ENCODE data around the gene PLCE1. TPM values are rescaled to one million over a fixed set of nuclear protein-coding genes. Genes with fewer than 3 reads are reported as not detected.

The PLCE1 gene
- total RNA-seq, 2 experiments from 2014 or later, result not detected

DNA sequence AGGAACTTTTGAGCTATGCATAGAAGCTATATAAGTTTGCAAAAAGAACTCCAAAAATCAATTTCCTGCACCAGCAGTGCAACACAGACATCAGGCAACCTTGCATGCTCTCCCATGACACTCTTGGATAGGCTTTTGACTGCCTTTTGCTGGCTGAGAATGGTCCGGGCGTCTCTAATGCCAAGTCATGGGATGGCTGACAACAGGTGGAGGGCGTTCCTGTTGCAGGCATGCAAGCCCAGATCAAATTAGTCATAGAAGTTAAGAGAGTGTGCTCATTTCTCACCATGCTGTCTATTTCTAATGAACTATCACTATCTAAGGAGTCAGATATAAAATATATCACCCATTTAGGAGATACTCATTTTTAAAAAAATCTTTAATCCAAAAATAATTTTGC is 8.4 kb downstream of the PLCE1 start:
- DNase-seq, result no peak
- H3K27ac Mint-ChIP-seq, result no peak overlapping the region
- no peaks in the 10 kb centered on the region for H3K36me3 Mint-ChIP-seq
- H3K9me3 Mint-ChIP-seq, result no peaks in the 10 kb centered on the region
- H3K4me1 Mint-ChIP-seq, result no peaks in the 10 kb centered on the region
- peaks cover 26% of the 10 kb centered on the region for H3K27me3 Mint-ChIP-seq
- no peak overlapping the region for H3K4me3 Mint-ChIP-seq

DNA sequence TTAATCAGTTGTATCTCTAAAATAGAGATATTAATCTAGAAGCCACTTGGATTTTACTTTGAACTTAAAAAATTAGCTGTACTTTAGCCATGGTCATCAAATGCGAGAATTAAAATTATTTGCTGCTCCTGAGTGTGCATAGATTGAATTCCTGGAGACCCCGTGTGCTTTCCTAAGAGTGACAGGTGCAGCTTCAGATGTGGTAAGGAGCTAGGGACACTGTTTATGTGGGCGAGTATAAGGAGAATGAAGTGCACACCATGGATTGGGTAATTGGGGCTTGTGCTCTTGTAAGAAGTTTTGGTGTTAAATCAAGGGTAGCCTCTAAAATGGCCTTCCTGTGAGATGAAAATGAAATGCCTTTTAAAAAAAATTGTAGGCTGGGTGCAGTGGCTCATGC is 9.8 kb downstream of the PLCE1 start:
- no peaks in the 10 kb centered on the region for H3K36me3 Mint-ChIP-seq
- H3K27ac Mint-ChIP-seq, result no peak overlapping the region
- peaks cover 18% of the 10 kb centered on the region for H3K27me3 Mint-ChIP-seq
- DNase-seq, result no peak
- no peak overlapping the region for H3K4me3 Mint-ChIP-seq
- no peaks in the 10 kb centered on the region for H3K9me3 Mint-ChIP-seq
- no peaks in the 10 kb centered on the region for H3K4me1 Mint-ChIP-seq

DNA sequence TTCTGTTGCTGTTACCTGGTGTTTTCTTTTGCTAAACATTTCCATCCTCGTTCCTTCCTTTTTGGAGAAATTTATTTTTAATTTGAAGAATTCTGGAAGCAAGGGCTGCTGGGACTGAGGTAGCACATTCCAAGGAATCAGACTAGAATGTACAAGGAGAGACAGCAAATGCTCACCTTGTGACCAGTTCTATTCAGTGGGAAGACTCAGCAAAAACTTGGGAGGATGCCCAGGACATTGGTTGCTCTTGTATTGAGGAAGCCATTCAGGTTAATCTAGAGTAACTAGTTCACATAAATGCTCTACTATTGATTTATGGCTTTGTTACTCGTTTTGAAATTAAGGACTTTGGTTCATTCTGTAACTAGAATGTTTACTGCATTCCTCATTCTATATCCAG is 11.3 kb downstream of the PLCE1 start:
- H3K27ac Mint-ChIP-seq, result no peak overlapping the region
- no peak overlapping the region for H3K4me3 Mint-ChIP-seq
- H3K4me1 Mint-ChIP-seq, result no peaks in the 10 kb centered on the region
- H3K36me3 Mint-ChIP-seq, result no peaks in the 10 kb centered on the region
- no peaks in the 10 kb centered on the region for H3K9me3 Mint-ChIP-seq
- DNase-seq, result no peak
- H3K27me3 Mint-ChIP-seq, result peaks cover 15% of the 10 kb centered on the region

DNA sequence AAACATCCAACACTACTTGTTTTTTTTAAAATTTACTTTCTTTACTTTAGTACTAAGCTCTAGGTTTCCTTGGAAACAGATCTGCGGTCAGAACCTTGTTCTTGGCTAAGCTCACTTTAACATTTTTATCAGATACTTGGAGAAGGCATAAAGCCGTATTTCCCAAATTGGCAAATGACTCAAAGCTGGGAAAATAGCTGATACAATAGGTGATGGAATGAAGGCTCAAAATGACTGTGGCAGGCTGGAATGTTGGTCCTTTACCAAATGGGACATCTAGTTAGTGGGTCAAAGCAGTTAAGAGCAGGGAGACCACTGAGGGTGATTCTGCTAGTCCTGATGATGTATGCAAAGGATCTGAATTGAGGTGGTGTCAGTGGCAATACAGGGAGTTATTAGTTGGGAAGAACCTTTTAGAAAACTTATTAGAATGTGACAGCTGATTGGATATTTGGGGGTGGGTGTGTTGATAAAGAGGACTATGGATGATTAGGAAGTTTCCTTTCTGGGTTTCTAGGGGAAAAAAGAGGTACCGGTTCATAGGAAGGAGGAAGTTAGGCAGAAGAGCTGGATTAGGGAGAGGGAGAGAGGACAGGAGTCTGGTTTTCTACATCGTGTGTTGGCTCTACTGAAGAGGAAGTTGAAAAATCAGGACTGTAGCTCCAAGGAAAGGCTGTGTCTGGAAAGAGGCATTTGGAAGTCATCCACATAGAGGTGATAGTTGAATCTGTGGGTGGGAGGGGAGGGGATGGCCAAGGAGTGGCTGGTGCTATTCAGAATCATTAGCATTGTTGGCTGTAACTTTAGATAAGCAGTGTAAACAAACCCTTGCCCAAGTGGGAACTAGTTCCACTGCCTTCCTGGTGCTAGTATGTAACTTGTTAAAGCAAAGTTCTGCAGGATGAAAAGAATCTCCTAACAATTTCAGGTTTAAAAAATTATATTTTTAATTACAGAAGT is 13.1 kb downstream of the PLCE1 start:
- H3K9me3 Mint-ChIP-seq, result no peaks in the 10 kb centered on the region
- no peak overlapping the region for H3K4me3 Mint-ChIP-seq
- H3K27me3 Mint-ChIP-seq, result peaks cover 8% of the 10 kb centered on the region

DNA sequence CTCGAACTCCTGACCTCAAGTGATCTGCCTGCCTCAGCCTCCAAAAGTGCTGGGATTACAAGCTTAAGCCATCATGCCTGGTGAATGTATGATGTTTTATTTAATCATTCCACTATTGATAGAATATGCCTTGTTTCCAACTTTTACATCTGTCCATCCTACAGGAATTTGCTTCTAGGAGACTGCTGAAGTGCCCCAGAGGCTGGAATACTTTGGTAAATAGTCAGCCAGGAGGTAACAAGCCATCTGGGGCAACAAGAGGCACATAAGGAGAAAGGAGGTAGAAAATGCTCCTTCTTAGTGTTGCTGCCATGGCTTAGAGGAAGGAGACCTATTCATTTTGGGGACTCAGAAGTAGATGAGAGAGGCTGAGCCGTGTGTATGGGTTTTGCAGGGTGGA is 14.8 kb downstream of the PLCE1 start:
- H3K4me1 Mint-ChIP-seq, result no peaks in the 10 kb centered on the region
- H3K36me3 Mint-ChIP-seq, result no peaks in the 10 kb centered on the region
- no peak for DNase-seq
- no peaks in the 10 kb centered on the region for H3K9me3 Mint-ChIP-seq
- no peak overlapping the region for H3K27ac Mint-ChIP-seq
- H3K4me3 Mint-ChIP-seq, result no peak overlapping the region
- H3K27me3 Mint-ChIP-seq, result peaks cover 8% of the 10 kb centered on the region

More for the DNA sequence above, 13.1 kb downstream of the PLCE1 start:
- Mint-ChIP-seq H3K4me1 (no peaks in the 10 kb centered on the region), H3K36me3 (no peaks in the 10 kb centered on the region), H3K27ac (no peak overlapping the region)
- DNase-seq, result no peak

DNA sequence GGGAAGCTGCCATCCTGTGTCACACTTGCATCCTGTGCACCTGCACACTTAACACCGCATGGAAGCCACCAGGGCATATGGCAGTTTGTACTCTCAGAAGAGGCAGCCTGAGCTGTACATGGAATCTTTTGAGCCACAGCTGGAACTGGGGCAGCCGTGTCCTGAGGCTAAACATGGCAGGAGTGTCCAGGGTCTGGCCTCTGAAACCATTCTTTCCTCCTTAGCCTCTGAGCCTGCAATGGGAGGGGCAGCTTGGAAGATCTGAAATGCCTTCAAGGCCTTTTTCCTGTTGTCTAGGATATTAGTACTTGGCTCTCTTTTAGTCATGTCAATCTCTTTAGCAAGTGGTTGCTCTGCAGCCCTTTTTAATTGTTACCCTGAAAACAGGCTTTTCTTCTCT is 16.4 kb downstream of the PLCE1 start:
- Mint-ChIP-seq H3K27me3 (peaks cover 8% of the 10 kb centered on the region), H3K9me3 (no peaks in the 10 kb centered on the region), H3K36me3 (no peaks in the 10 kb centered on the region), H3K4me1 (no peaks in the 10 kb centered on the region), H3K4me3 (no peak overlapping the region), H3K27ac (no peak overlapping the region)
- DNase-seq, result no peak

DNA sequence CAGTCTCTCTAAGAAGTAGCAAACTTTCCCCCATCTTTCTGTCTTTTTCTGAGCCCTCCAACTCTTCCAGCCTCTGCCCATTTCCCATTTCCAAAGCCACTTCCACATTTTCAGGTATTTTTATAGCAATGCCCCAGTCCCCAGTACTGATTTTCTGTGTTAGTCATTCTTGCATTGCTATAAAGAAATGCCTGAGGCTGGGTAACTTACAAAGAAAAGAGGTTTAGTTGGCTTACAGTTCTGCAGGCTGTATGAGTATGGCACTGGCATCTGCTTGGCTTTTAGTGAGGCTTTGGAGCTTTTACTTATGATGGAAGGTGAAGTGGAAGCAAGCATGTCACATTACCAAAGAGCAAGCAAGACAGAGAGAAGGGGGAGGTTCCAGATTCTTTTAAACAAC is 17.2 kb downstream of the PLCE1 start:
- Mint-ChIP-seq H3K4me3 (no peak overlapping the region), H3K36me3 (no peaks in the 10 kb centered on the region), H3K27me3 (peaks cover 8% of the 10 kb centered on the region), H3K9me3 (no peaks in the 10 kb centered on the region), H3K4me1 (no peaks in the 10 kb centered on the region), H3K27ac (no peak overlapping the region)
- DNase-seq, result no peak

DNA sequence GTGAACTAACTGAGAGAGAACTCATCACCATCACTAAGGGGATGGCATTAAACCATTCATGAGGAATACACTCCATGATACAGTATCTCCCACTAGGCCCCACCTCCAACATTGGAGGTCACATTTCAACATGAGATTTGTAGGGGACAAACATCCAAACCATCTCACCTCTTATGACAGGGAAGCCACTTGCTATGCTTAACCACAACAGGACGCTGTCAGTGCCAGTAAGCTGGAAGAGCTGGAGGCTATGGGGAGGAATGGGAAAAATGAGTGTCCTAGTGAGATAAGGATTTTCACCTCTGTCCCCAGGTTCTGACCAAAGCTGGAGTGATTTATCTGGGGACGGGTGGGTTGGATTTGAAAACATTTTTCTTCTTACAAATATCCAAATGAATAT is 17.6 kb downstream of the PLCE1 start:
- no peaks in the 10 kb centered on the region for H3K9me3 Mint-ChIP-seq

DNA sequence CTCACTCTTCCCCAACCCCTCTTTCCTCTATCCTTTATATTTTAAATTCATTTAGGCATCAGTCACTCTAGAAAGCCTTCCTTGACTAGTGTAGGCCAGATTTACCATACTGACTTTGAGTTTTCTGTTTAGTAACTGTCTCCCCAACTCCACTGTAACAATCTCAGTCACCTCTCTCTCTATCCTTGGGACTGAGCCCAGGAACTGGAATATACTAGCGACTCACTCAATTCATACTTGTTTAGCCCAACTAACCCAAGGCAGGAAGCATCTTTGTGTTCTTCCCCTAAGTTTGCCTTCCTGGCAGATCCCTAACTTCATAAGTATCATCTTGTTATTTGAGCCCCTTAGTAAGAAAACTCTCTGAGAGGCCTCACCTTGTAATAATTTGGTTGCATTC is 19.1 kb downstream of the PLCE1 start:
- H3K36me3 Mint-ChIP-seq, result no peaks in the 10 kb centered on the region
- DNase-seq, result no peak
- no peak overlapping the region for H3K27ac Mint-ChIP-seq
- no peak overlapping the region for H3K4me3 Mint-ChIP-seq
- no peaks in the 10 kb centered on the region for H3K9me3 Mint-ChIP-seq
- H3K27me3 Mint-ChIP-seq, result peaks cover 7% of the 10 kb centered on the region
- no peaks in the 10 kb centered on the region for H3K4me1 Mint-ChIP-seq

More for the DNA sequence above, 17.6 kb downstream of the PLCE1 start:
- no peak overlapping the region for H3K4me3 Mint-ChIP-seq
- H3K36me3 Mint-ChIP-seq, result no peaks in the 10 kb centered on the region
- peaks cover 8% of the 10 kb centered on the region for H3K27me3 Mint-ChIP-seq
- no peak overlapping the region for H3K27ac Mint-ChIP-seq
- DNase-seq, result no peak
- no peaks in the 10 kb centered on the region for H3K4me1 Mint-ChIP-seq

DNA sequence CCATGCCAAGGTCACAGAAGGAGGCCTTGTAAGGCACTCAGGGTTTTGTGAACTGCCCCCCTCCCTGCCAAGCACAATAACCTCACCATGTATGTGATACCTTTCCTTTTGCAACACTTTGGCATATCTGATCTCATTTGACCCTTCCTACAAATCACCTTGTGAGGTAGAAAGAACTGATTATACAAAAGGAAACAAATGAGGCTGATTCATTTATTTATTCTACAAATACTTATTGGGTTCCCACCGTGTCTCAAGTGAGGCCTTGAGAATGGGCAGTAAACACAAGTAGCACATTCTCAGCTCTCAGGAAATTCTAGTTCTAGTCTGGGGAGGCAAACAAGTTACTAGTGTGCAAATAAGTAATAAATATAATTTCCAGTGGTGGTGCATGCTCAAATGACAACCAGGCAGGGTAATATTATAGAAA is 19.6 kb downstream of the PLCE1 start:
- Mint-ChIP-seq H3K9me3 (no peaks in the 10 kb centered on the region), H3K27ac (no peak overlapping the region), H3K27me3 (peaks cover 7% of the 10 kb centered on the region), H3K36me3 (no peaks in the 10 kb centered on the region), H3K4me3 (no peak overlapping the region), H3K4me1 (no peaks in the 10 kb centered on the region)
- no peak for DNase-seq

DNA sequence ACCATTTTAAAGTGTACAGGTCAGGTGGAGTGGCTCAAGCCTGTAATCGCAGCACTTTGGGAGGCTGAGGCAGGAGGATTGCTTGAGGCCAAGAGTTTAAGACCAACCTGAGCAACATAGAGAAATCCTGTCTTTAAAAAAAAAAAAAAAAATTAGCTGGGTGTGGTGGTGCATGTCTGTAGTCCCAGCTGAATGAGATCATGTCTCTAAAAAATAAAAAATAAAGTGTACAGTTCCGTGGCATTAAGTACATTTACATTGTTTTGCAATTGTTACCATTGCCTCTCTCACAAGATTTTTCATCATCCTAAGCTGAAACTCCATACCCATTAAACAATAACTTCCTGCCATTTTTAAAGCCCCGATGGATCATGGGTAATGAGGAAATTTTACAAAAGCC is 20.6 kb downstream of the PLCE1 start:
- no peaks in the 10 kb centered on the region for H3K4me1 Mint-ChIP-seq

DNA sequence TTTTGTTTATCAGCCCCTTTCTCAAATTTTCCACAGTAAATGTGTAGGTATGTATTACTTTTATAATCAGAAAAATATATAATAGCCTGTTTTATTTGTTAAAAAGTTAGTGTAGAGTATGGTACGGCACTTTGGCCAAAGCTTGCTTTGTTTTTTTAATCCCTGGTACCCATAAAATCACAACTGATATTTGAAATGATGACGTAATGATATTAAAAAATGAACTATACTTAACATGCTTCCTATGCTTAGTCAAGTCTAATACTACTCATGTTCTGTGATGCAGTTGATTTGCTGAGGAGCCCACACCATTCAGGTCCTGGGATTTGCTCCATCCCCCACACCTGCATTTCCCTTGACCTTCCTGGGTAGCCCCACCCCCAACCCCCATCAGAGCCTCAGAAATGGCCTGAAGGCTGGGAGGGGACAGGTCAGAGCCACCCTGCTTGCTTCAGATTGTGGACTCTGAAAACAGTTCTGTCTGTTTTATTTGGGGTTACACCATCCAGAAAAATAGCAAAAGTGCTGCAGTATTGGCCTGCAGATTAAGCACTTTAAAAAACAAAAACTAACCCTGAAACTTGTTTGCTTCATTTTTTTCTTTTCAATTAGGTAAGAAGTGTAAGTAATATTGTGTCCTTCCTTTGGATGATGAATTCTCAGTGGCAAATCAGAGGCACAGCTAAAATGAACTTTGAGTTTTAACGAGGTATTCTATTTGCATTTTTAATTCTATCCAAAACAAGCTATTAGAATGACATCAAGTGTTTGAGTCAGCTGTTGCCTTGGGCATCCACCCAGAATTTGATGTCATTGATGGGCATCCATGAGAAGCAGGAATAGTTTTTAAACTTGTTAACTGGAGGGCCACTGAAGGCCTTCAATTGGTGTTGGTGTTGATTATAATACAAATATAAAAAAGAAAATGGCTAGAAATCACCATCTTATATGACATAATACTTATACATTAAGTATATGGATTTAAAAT is 23.3 kb downstream of the PLCE1 start:
- Mint-ChIP-seq H3K4me3 (no peak overlapping the region), H3K27ac (no peak overlapping the region), H3K4me1 (no peaks in the 10 kb centered on the region), H3K9me3 (no peaks in the 10 kb centered on the region), H3K27me3 (peaks cover 7% of the 10 kb centered on the region), H3K36me3 (no peaks in the 10 kb centered on the region)
- no peak for DNase-seq

More for the DNA sequence above, 20.6 kb downstream of the PLCE1 start:
- no peak for DNase-seq
- no peaks in the 10 kb centered on the region for H3K9me3 Mint-ChIP-seq
- no peak overlapping the region for H3K27ac Mint-ChIP-seq
- H3K36me3 Mint-ChIP-seq, result no peaks in the 10 kb centered on the region
- H3K27me3 Mint-ChIP-seq, result peaks cover 7% of the 10 kb centered on the region
- no peak overlapping the region for H3K4me3 Mint-ChIP-seq

DNA sequence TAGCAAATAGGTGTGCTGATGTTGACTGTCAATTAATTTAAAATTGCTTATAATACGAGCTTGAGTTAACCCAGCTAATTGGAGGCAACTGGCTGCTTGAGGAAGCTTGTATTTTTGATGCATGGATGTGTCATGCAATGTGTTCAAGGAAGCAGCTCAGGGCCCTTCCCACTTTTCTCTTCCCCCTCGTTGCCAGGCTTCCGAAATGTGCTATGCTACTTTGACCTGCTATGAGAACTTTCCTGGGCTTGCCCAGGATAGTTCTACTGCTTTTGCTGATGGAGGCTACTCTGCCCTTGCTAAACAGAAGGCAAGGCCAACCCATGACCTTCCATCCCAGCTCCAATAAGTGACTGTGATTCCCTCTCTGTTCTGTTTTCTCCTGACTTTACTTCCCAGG is 24.4 kb downstream of the PLCE1 start:
- Mint-ChIP-seq H3K36me3 (no peaks in the 10 kb centered on the region), H3K27ac (no peak overlapping the region), H3K4me3 (no peak overlapping the region), H3K9me3 (no peaks in the 10 kb centered on the region), H3K4me1 (no peaks in the 10 kb centered on the region), H3K27me3 (peaks cover 7% of the 10 kb centered on the region)
- no peak for DNase-seq

DNA sequence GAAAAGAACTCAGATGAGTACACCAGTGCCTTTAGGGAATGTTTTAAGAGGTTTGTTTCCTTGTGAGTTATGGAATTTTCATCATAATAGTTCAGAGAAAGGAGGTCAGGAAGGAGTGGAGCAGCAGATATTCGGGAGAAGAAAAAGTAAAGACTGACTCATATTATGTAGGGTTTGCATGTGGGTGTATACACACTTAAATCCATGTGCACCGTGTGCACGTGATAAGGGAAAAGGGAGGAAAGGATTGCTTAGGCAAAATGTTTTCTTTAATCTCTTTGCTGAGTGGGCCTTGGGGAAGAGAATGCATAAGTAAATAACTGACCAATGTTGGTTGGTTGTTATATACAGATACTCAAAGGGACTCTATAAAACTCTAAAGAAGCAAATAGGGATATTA is 30.2 kb downstream of the PLCE1 start:
- Mint-ChIP-seq H3K27me3 (peaks cover 12% of the 10 kb centered on the region), H3K9me3 (peaks cover 5% of the 10 kb centered on the region), H3K4me3 (no peak overlapping the region), H3K36me3 (no peaks in the 10 kb centered on the region), H3K27ac (no peak overlapping the region), H3K4me1 (no peaks in the 10 kb centered on the region)
- no peak for DNase-seq

DNA sequence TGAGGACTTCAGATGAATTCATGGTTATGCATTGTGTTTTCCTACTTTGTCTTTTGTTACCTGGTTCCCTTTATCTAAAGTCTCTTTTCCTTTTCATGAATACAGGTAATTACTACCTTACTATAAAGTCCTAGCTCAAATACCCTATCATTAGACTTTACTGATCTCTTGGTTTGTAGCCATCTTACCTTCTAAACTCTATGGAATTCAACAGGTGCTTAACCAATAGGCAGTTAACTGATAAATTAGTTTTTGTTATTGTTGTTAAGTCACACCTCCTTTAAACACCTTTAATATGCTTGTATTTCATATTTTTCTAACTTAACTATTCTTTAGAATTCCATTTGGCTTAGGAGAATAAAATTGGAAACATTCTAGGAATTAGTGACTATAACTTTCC is 30.7 kb downstream of the PLCE1 start:
- Mint-ChIP-seq H3K9me3 (peaks cover 9% of the 10 kb centered on the region), H3K36me3 (no peaks in the 10 kb centered on the region), H3K27ac (no peak overlapping the region), H3K4me3 (no peak overlapping the region), H3K4me1 (no peaks in the 10 kb centered on the region), H3K27me3 (peaks cover 12% of the 10 kb centered on the region)
- DNase-seq, result no peak

Data from activated naive CD8-positive, alpha-beta T cell treated with anti-CD3 and anti-CD28 coated beads for 36 hours (primary cell).